ENCODE measurements around the gene SNX1.
"Not testable (repeated sequence)": the region's sequence is repeated elsewhere in the genome, so short reads cannot be mapped to it uniquely, and the experiment has no call there.

Gene SNX1, protein sequence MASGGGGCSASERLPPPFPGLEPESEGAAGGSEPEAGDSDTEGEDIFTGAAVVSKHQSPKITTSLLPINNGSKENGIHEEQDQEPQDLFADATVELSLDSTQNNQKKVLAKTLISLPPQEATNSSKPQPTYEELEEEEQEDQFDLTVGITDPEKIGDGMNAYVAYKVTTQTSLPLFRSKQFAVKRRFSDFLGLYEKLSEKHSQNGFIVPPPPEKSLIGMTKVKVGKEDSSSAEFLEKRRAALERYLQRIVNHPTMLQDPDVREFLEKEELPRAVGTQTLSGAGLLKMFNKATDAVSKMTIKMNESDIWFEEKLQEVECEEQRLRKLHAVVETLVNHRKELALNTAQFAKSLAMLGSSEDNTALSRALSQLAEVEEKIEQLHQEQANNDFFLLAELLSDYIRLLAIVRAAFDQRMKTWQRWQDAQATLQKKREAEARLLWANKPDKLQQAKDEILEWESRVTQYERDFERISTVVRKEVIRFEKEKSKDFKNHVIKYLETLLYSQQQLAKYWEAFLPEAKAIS

DNA sequence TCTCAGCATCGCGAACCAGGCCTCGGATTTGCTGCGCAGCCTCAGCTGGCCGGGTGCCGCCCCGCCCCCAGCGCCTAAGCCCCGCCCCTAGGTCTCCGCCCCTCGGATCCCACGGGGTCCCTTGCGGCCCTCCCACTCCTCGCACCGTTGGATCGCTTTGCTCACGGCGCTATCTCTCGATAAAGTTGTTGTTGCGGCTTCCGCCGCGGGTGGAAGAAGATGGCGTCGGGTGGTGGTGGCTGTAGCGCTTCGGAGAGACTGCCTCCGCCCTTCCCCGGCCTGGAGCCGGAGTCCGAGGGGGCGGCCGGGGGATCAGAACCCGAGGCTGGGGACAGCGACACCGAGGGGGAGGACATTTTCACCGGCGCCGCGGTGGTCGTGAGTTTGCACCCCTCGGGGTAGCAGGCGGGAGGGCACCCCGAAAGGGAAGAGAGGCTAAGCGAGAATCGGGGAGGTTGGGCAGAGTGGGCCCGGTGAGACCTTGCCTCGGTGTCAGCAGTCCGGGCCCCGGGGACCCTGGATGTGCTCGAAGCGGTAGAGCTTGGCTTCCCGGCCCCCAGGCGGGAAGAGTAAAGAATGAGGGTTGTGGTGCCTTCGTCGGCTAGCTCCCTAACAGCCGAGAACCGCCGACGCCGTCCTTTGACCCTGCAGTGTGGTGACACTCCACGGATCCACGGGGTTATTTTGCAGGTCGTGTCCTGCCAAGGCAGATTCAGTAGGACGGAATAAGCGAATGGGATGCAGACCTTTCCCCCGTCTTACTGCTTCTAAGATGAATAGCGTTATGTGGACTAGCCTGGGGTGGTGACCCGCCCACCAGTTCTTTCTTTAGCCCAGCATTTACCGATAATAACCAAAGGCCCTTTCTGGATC, at the start of gene SNX1:
SNX1 (plus strand) TSS at position 188 of the 873 bp plus-strand sequence; CDS start at position 220, 32 bp downstream.
- peak; percentile 77 for DNase-seq

DNA sequence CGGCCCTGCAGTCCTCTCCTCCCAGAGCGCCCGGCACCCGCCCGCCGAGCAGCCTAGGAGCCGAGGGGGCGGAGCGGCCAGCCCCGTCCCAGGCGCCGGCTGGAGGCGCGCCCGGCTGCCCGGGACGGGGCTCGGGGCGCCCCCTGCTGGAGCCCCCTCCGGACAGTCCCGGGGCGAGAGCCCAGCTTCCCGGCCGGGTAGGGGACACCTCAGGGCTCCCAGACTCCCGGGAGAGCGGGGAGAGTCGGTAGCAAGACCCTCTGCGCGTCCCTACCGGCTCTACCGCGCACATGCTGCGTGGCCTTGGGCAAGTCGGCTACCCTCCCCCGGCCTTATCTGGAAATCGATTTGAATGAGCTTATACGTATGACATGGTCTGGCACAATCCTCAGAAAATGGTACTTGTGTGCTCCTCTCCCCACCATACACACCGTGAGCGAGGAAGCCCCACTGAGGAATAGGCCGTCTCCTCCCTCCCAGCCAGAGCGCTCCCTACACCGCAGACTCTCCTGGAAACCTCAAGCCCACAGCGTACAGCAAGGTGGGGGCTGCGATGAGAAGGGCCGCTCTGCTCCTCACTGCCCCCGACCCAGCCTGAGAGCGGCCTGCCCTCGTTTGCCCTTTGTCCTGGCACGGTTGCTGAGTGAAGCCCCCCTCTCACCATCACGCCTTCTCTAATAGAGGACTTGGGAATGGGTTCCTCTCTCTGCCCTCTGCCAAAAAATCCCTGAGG, 49.2 kb upstream of the SNX1 start, which contains the start of gene DAPK2:
DAPK2 (minus strand) TSS at position 65 of the 733 bp plus-strand sequence. CDS start 6,224 bp downstream, outside the sequence.
- no peak for DNase-seq

DNA sequence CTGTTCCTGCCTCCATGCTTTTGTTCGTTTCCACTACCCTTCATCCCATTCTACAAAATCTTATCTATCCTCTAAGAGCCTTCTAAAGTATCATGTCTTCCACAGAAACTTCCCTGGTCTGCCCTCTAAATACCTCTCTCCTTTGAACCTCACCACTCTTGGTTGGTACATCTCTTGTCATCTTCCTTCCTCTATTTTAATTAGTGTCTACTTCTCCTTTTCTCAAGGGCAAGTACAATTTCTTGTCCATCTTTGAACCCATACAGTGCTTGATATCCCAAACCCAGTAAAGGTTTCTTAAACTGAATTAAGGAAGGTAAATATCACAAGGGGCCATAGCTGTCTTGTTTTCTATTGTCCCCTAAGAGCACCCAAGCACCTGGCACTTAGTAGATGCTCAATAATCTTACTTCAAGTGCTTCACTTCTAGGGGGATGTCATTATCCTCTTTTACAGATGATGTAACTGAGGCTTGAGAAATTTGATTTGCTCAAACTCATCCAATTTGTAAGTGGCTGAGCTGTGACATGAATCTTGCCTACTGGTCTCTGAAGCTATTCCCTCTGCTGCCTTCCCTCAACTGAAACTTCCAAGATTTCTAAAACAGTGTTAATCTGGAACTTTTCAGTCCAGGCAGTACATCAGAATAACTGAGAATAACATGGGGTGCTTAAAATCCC, 46.9 kb upstream of the SNX1 start:
- no peak for DNase-seq

DNA sequence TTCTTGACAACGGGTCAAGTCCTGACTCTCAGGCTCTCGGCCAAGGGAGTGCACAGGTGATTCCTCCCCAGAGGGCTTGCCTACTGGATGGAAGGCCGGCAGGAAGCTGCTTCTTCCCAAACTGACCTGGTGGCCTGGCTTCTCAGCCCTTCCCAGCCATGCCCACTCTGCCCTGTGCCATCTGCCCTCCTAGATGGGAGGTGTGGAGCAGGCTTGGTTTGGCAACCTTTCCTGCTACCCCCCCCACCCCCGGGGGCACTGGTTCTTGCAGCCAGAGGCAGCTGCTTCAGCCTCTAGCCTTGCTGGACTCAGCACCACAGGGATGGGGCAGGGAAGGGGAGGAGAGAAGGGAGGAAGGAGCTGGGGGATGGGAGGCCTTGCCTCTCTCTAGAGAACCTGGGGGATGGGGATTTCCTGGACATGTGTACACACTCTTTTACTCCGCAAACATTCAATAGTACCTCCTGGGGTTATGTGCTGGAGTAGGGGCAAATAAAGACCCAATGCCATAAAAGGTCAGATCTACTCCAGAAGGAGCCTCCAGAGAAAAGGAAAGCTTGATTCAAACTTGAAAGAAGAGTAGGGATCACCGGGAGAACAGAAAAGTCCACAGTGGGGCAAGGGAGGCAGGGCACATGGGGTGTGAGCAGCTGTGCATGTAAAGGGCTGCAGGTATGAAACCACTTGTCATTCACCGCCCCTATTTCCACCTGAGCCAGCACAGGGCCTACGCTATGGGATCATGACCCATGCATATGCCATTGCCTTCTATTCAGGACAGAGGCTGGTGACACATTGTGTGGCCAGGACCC, 45.3 kb upstream of the SNX1 start:
- DNase-seq: no peak

DNA sequence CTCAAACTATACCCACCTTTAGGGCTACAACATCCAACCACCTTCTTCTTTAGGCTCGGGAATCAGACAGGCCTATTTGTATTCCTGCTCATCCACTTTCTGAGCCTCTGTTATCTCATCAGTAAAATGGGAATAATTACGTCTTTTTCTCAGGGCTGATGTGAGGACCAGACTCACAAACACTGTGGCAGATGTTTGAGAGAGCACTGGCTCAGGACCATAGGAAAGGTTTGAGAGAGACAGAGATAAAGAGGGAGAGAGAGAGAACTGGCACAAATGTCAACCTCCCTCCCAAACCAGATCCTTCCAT, 44.7 kb upstream of the SNX1 start:
- DNase-seq: no peak

DNA sequence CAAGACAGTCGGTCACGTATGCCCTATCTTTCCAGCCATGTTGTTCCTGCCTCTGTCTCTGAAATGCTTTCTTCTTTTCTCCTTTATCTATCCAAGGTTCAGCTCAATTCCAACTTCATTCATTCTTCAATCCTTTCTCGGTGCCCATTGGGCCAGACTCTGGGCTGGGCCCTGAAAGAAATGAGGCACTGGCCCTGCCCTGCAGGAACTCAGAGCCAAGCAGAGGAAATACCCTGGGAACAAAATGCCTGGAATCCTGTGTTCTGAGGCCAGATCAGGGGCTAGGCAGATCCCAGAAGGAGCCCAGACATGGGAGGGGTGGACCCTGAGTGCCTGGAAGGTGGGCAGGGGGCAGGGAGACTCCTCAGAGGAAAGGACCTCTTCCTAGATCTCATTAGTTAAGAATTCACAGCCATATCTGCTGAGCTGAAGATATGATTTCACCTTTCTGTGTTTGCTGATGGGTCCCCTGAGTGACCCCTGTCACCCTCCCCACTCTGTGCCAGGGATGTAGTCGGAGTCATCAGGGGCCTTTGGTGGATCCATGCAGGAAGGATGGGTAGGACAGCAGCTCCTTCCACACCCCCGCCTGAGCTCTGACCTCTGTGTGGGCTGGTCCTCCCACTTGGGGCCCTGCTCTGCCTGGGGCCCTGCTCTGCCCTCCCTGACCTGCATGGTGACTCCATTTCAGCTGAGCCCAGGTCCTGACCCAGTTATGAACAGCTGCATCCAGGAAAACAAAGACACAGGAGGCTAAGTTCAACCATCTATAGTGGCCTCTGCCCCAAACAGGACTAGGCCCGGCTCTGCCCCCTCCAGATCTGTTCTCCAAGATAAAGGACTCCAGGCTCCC, 44.1 kb upstream of the SNX1 start:
- DNase-seq: no peak

DNA sequence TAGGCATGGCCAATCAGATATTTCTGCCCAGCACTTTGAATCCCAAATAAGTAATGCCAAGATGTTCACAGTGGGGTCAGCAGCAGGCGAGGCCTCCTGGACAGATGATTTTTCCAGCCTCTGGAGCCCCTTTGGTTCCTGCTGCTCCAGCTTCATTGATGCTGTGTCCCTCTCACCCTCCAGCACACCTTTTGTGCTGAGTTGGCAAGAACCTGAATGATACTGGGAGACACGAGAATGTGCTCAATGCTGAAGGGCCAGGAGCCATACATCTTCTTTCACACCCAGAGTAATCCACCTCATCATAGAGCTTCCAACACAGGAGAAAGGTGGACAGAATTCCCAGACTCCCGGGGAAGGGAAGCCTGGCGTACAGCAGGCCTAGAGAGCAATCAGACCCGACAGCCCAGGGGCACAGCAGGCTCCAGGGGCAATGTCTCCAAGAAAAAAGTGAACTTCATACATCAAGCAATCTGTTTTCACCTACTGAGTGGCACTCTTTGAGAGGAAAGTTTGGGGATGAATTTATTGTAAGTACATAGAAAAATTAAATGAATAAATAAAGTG, 42.8 kb upstream of the SNX1 start:
- DNase-seq: no peak

DNA sequence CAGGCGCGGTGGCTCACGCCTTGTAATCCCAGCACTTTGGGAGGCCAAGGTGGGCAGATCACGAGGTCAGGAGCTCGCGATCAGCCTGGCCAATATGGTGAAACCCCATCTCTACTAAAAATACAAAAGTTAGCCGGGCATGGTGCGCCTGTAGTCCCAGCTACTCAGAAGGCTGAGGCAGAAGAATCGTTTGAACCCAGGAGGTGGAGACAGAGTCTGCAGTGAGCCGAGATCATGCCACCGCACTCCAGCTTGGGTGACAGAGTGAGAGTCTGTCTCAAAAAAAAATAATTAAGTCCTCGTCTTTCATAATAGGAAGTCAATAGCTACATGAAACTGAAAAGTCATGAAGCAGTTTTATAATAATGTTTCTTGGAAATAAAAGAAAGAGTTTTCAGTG, 42.1 kb upstream of the SNX1 start:
- not testable (repeated sequence) for DNase-seq

DNA sequence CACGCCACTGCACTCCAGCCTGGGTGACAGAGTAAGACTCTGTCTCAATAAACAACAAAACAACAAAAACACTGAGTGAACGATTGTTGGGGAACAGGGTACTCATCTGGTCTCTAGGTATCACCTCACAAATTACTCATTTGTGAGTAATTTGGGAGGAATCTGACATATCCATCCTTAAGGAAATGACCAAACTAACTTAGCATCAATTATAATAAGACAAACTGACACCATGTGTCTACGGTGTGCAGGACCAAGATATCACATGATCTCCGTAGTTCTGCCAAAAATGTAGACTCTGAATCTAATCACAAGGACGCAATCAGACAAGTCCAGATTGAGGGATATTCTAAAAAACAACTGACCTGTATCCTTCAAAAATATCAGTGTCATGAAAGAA, 37.5 kb upstream of the SNX1 start:
- DNase-seq: no peak

DNA sequence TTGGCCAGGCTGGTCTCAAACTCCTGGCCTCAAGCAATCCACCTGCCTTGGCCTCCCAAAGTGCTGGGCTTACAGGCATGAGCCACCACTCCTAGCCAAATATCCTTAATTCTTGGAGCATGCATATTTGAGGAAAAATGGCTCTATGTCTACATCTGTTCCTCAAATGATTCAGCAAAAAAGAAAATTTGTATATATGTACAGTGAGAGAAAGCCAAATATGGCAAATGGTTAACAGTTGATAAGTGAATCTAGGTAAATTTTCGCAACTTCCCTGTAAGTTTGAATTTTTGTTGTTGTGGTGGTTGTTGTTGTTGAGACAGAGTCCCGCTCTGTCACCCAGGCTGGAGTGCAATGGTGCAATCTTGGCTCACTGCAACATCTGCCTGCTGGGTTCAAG, 36.7 kb upstream of the SNX1 start:
- not testable (repeated sequence) for DNase-seq

DNA sequence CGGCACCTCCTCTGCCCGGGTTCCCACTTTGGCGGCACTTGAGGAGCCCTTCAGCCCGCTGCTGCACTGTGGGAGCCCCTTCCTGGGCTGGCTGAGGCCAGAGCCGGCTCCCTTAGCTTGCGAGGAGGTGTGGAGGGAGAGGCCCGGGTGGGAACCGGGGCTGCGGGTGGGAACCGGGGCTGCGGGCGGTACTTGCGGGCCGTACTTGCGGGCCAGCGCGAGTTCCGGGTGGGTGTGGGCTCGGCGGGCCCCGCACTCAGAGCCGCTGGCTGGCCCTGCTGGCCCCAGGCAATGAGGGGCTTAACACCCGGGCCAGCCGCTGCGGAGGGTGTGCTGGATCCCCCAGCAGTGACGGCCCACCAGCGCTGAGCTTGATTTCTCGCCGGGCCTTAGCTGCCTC, 35.1 kb upstream of the SNX1 start:
- DNase-seq: no peak

DNA sequence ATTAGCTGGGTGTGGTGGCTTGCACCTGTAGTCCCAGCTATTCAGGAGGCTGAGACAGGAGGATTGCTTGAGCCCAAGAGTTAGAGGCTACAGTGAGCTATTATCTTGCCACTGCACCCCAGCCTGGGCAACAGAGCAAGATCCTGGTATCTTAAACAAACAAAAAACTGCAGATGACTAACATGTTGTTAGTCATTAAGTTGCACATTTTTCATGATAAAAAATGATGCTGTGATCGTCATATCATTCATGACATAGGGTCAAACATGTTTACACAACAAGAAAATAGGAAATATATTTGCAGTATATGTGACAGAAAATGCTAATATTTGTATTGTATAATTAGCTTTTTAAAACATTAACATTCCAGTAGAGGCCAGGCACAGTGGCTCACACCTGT, 29.3 kb upstream of the SNX1 start:
- DNase-seq: no peak

DNA sequence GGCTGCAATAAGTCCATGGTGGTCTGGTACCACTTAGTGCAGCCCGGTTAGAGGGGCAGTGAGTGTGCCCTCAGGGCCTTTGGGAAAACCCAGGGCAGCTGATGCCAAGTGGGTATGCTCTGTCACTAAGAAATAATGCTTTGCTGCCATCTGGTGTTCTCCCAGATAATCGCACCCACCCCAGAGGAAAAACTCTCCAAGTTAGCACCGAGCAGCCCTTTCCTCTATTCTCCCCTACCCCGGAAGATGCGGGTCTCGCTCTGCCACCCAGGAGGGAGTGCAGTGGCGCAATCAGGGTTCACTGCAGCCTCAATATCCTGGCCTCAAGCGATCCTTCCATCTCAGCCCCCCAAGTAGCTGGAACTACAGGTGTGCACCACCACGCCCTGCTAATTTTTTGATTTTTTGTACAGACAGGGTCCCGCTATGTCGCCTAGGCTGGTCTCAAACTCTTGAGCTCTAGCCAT, 28.2 kb upstream of the SNX1 start:
- no peak for DNase-seq

DNA sequence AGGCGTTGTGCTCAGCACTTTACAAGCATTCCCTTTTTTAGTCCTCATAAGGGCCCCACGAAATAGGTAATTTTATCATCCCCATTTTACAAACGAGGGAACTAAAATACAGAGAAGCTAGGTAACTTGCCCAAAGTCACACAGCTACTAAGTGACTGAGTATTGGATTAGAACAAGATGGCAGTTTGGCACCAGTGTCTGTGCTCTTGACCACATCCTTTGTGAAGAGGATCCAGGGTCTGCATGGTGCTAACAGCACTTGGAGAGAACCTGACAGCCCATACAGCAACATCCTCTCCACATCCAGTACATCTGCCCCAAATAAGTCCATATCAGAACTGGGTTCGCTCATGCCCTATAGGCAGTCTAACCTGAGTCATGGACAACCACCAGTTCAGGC, 27.6 kb upstream of the SNX1 start:
- DNase-seq: no peak

DNA sequence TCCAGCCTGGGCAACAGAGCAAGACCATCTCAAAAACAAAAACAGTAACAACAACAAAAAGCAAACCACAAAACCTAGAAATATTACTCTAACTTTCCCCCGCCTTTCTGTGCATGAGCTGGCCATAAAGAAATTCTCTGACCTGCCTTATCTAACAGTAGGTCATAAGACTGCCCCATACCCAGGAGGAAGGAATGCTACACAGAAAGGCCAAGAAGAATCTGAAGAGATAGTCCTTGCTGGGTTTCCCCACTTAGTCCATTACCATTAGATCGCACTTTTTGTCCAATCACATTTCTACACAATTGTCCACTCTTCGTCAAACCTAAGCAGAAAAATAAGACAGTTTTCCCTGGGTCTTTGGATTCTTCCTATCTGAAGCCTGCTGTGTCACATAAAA, 25.7 kb upstream of the SNX1 start:
- DNase-seq: no peak

DNA sequence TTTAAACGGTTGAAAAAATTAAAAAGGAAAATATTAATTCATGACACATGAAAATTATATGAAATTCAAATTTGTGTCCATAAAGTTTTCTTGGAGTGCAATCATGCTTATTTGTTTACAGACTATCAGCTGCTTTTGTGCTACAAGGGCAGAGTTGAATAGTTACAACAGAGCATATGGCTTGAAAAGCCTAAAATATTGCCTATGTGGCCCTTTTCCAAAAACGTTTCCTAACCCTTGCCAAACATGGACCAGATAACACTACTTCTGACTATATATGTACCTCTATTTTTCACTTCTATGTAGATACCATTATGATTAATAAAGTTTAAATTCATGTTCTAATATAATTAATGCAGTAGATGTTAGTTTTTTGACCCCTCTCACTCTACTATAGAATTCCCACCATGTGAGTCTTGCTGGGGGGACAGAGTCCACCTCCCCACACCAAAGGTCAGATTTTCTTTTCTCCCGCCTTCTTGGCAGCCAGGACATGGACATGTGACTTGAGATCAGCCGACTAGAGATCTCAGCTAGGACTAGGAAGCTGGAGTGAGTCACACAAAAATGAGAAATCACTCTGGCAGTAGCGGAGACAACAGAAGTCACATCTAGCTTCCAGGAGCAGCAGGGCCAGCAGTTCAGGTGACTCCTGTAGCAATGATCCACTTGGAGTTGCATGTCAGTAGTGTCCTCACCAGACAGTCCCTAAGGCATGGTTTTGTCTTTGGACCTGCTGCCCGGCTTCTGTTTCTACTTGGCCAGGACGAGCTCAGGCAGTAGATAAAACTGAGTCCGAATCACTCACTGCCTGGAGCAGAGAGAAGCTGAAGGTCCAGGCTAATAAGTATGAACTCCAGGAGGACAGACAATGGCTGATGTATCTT, 24.6 kb upstream of the SNX1 start:
- DNase-seq: peak; percentile 31

DNA sequence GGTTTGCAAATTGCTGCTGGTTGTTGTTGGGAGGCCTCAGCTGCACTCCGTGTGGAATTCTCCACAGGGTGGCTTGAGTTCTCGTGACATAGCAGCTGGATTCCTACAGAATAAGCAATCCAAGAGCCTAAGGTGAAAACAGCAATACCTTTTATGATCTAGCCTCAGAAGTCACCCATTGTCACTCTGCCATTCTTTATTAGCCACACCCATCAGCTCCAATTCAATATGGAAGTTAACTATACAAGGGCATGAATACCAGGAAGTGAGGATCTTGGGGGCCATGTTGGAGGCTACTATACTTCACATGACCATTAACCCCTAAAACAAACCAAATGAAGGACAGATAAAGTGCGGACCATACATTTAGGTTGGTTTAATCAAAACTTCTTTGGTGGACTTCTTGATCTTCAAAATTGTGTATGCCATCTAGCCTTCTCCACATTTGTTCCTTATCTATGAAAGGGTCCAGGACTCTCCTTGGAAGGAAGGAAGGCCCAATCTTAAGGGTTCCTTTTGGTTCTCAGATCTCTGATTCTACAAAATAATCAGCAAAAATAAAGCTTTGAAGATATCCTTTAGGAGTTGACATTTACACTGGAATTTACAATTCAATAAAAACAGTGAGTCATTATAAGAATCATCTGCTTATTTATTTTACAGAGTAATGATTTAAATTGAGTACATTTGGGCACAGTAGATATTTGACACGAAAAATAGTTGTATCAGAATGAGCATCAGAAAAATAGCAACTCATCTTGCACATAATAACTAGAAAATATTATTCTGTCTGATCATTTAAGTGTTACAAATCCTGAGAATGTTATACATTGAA, 23.6 kb upstream of the SNX1 start:
- DNase-seq: no peak

DNA sequence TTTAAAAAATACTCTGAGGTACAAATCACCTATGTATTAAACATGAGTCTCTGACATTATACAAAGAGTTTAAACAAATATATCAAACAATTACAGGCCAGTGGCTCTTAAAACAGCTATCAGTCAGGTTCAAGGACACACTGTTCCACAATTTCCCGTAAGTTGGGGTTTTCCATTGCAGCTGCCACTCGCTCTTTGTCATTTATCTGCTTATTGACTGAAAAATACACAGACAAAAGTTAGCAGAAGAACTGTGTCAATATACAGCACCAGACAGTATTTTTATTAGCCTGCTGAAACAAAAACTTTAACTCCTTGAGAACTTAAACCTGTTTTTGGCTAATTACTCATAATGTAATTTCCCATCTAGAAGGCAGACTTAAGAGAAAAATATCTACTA, 23.0 kb upstream of the SNX1 start:
- no peak for DNase-seq

Data from NCI-H446 treated with DMSO at 0.1 percent for 48 hours (cell line).